K562 (cell line): ENCODE results near the gene ERN1. TPM values are rescaled to one million over a fixed set of nuclear protein-coding genes. Genes with fewer than 3 reads are reported as not detected.

Experiments
- ATAC-seq: fragments of 200-7000 bp; cut with Tn5 transposase; 3 replicates; pipeline ENCODE4 v1.9.1; 2020; ENCODE audit warnings: moderate library complexity
- BruUV-seq: library from RNA; stranded (reverse); fragments of 400-500 nt; replicated peaks from 2 replicates; lab custom pipeline; 2021; lab: Mats Ljungman, UMichigan
- CTCF ChIA-PET: fragments of 300-600 bp; formaldehyde crosslinking; extraction: SDS; loops from one replicate; lab custom pipeline; 2021; ENCODE audit warnings: low intra/inter-chr PET ratio; lab: Yijun Ruan, JAX
- POLR2A ChIA-PET: fragments of 300-600, 350-650 bp; sonication (Branson Sonifier 250); formaldehyde crosslinking; extraction: SDS; loops from one replicate; lab custom pipeline; 2021; ENCODE audit warnings: antibody characterized with exemption, inconsistent platforms; lab: Yijun Ruan, JAX
- DNase-seq, 4 experiments: peaks; one replicate each; pipeline versions ENCODE4 v3.0.0 to v3.0.0-alpha.2; 2011 to 2018; ENCODE audit warnings: low spot score in 3 of 4, mixed read lengths in 3 of 4; ENCODE audit errors: extremely low read depth in 1 of 4
- FAIRE-seq: peaks from 2 replicates; lab custom pipeline; 2011; peaks lifted over from hg19 to GRCh38; lab: Jason Lieb, UNC
- H2AFZ ChIP-seq: 2 replicates; pipeline ENCODE4 v1.6.0; 2011; ENCODE audit warnings: low read depth, low read length, control low read depth, inconsistent platforms
- H3K27ac ChIP-seq: fragments of 200-600 bp; 3 replicates; pipeline ENCODE4 v1.8.0; 2011; ENCODE audit warnings: low read depth, mild to moderate bottlenecking, control low read depth, inconsistent platforms, low read length, moderate library complexity, mixed read lengths; ENCODE audit errors: extremely low read depth
- H3K27me3 ChIP-seq, 2 experiments: fragments of 300-600 bp in 1 of 2; 2 replicates in 1 of 2; 3 replicates in 1 of 2; pipeline versions ENCODE4 v1.6.0 to v1.8.0; 2011; ENCODE audit warnings: inconsistent platforms in 2 of 2, low read length in 2 of 2, mild to moderate bottlenecking in 1 of 2, mixed read lengths in 1 of 2, moderate library complexity in 1 of 2; ENCODE audit not compliant: control insufficient read depth in 2 of 2, insufficient read depth in 2 of 2
- H3K36me3 ChIP-seq: fragments of 300-600 bp; 3 replicates; pipeline ENCODE4 v1.8.0; 2011; ENCODE audit warnings: mild to moderate bottlenecking, low read length, inconsistent platforms; ENCODE audit not compliant: control insufficient read depth, insufficient read depth
- H3K4me1 ChIP-seq, 2 experiments: fragments of 200-600 bp in 1 of 2; replicated peaks in 1 of 2; 2 replicates in 1 of 2; 3 replicates in 1 of 2; pipeline versions ENCODE4 v1.5.1 to v1.8.0; 2011; ENCODE audit warnings: inconsistent platforms in 2 of 2, low read length in 2 of 2, mild to moderate bottlenecking in 1 of 2, mixed read lengths in 1 of 2, moderate library complexity in 1 of 2; ENCODE audit not compliant: control insufficient read depth in 2 of 2, insufficient read depth in 2 of 2
- H3K4me2 ChIP-seq: 2 replicates; pipeline ENCODE4 v1.6.1; 2011; ENCODE audit warnings: low read length, control low read depth, inconsistent platforms, mixed read lengths; ENCODE audit not compliant: insufficient read depth
- H3K4me3 ChIP-seq: fragments of 200-600 bp; sonication (generic), shearing (Covaris generic); 2 replicates; pipeline ENCODE4 v1.5.1; 2016; ENCODE audit warnings: control low read depth, inconsistent platforms
- H3K79me2 ChIP-seq: fragments of 200-600 bp; 3 replicates; pipeline ENCODE4 v1.8.0; 2011; ENCODE audit warnings: low read length, inconsistent platforms; ENCODE audit not compliant: control insufficient read depth, insufficient read depth
- H3K9ac ChIP-seq, 2 experiments: 2 replicates each; pipeline versions ENCODE4 v1.6.0 to v1.6.1; 2011; ENCODE audit warnings: low read depth in 2 of 2, low read length in 2 of 2, control low read depth in 1 of 2, inconsistent platforms in 1 of 2, mild to moderate bottlenecking in 1 of 2, mixed read lengths in 1 of 2; ENCODE audit not compliant: insufficient read depth in 1 of 2
- H3K9me1 ChIP-seq: one replicate; pipeline ENCODE4 v1.6.0; 2011; ENCODE audit warnings: inconsistent platforms, mild to moderate bottlenecking, low read length, moderate library complexity; ENCODE audit not compliant: control insufficient read depth, insufficient read depth
- H3K9me3 ChIP-seq: replicated peaks from 2 replicates; pipeline ENCODE4 v1.5.1; 2011; ENCODE audit warnings: low read depth, low read length, inconsistent platforms; ENCODE audit not compliant: control insufficient read depth, insufficient read depth
- H4K20me1 ChIP-seq: replicated peaks from 2 replicates; pipeline ENCODE4 v1.6.1; 2011; ENCODE audit warnings: low read length, inconsistent platforms, mixed read lengths; ENCODE audit not compliant: control insufficient read depth, insufficient read depth
- EGR1 ChIP-seq: fragments of 450-650 bp; conservative IDR thresholded peaks from 2 replicates; pipeline ENCODE4 v1.6.1; 2017; ENCODE audit warnings: mild to moderate bottlenecking
- ERF ChIP-seq: fragments of 450-650 bp; formaldehyde crosslinking; IDR thresholded peaks from 2 replicates; pipeline ENCODE4 v1.4.0; 2020; ENCODE audit warnings: mild to moderate bottlenecking, mixed read lengths
- HDAC8 ChIP-seq: fragments of 450-650 bp; IDR thresholded peaks from 2 replicates; pipeline ENCODE4 v1.6.1; 2016; ENCODE audit warnings: mild to moderate bottlenecking, missing genetic modification characterization, moderate library complexity, missing compliant biosample characterization
- ZNF253 ChIP-seq: fragments of 250-450 bp; sonication (Bioruptor Pico); conservative IDR thresholded peaks from 2 replicates; pipeline ENCODE4 v1.6.1; 2021; ENCODE audit warnings: mild to moderate bottlenecking
- ZNF584 ChIP-seq: fragments of 200-800 bp; sonication (Bioruptor generic); IDR thresholded peaks from 2 replicates; pipeline ENCODE4 v1.6.1; 2016; ENCODE audit warnings: low read depth, mild to moderate bottlenecking, missing genetic modification characterization, missing compliant biosample characterization
- WGBS: fragments of 100-300 bp; shearing (Covaris generic); methylation state at CpG from one replicate; pipeline ENCODE4 v1.1.6; 2016; ENCODE audit warnings: low coverage, mixed read lengths; ENCODE audit not compliant: insufficient coverage; ENCODE audit errors: missing lambda C conversion rate; 5-methylcytosine and 5-hydroxymethylcytosine counted together
- in situ Hi-C: fragments of 300-500 bp; cut with MboI; formaldehyde crosslinking; loops from 4 replicates; pipeline ENCODE4 v1.15.0; 2018; ENCODE audit warnings: inconsistent platforms, mixed read lengths
- intact Hi-C: fragments of 100-400 bp; cut with micrococcal nuclease; formaldehyde crosslinking; loops from 2 replicates; pipeline ENCODE4 v1.14.2; 2022
- polyA plus RNA-seq, 8 experiments: library from polyadenylated mRNA; depleted of rRNA in 4 of 8; stranded (reverse) in 5 of 8; unstranded in 3 of 8; fragments of >200 nt; fragmentation: Nextera tagmentation in 2 of 8; fragmentation: Illumina TruSeq in 1 of 8; extraction: Ambion mirVana in 2 of 8; extraction: Trizol in 1 of 8; gene quantifications; 2 replicates each; pipeline versions ENCODE4 v1.2.1 to v1.2.3, GENCODE V29; 2011 to 2014; ENCODE audit warnings: inconsistent platforms in 1 of 8, missing spikeins in 1 of 8
- total RNA-seq, 7 experiments: library from RNA; depleted of rRNA in 6 of 7; stranded (reverse); fragments of >200 nt in 6 of 7; fragmentation: Illumina TruSeq in 2 of 7; extraction: Trizol in 2 of 7; gene quantifications; 2 replicates each; pipeline versions ENCODE4 v1.2.1 to v1.2.3, GENCODE V29; 2011 to 2021; ENCODE audit warnings: low replicate concordance in 1 of 7
- TF ChIP-seq, protein P1 (sequence below): fragments of 250-450 bp; sonication (Bioruptor Pico); IDR thresholded peaks from 2 replicates; pipeline ENCODE4 v1.5.0; 2021
- TF ChIP-seq, protein P2 (sequence below): sonication (generic); formaldehyde crosslinking; IDR thresholded peaks from 2 replicates; pipeline ENCODE4 v1.8.1; 2023; ENCODE audit warnings: mild to moderate bottlenecking, missing genetic modification reagents
- TF ChIP-seq, protein P3 (sequence below), 2 experiments: fragments of 450-650 bp; formaldehyde crosslinking in 1 of 2; IDR thresholded peaks; 2 replicates each; pipeline versions ENCODE4 v1.4.0 to v1.6.1; 2014 to 2020; ENCODE audit warnings: mild to moderate bottlenecking in 2 of 2, borderline replicate concordance in 1 of 2, low read depth in 1 of 2

Gene ERN1
- total and polyA plus RNA-seq, 9 of the 15 experiments (the other 6 are each of a cell fraction or from before 2014, with no cell fraction given): 2.1 to 22.5 (median 7.3) TPM

DNA sequence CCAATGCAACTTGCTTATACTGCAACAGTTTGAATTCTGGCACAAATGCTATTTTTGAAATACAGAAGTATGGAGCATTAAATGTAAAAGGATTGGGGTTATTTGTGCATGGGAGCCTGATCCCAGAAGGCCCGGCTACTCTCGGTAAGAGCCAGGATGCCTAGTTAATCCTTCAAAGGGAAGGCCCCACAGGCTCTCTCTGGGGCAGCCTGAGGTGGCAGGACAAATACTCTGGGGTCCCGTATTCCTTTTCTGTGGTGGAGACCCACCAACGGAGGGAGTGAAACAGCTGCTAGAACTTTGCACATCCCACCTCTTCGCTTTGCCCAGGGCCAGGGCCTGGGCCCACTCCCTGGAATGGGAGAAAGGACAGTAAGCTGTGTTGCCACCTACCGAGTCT is 30.4 kb downstream of the ERN1 start (continued):
- TF ChIP-seq HDAC8 (tag): no peak

DNA sequence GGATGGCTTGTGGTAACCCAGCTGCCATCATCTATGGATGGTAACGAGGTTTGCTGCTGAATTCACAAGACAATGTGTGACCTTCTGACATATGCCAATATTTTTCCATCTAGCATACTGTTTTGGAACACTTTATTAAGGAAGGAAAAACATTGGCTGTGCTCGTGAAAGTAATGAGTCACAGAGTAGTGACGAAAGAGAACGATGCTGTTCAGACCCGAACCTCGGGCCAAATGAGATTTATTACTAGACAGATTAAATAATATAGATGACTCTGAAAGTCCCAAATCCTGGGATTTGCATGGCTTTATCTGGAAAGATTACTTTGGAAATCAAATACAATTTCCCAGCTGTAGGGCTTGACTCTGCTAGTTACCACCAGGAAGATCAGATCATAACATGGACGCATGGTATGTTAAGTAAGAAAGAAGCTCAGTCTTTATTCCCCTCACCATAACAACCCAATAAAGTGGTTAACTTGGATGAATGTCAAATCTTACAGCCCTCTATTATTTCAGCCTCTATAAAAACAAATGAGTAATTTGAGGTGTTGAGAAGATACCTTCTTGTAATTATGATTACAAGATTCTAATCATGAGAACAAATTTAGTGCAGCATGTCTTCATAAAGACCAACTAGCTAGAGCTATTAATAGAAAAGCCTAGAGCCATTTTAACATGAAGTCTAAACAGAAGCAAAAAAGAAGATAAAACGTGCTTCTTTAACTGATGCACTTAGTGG is 32.6 kb downstream of the ERN1 start:
- intact Hi-C loops (no loop called here), in situ Hi-C loops (no loop called here)
- DNase-seq (no peak), ATAC-seq (no peak), FAIRE-seq (no peak)
- no peaks in the 10 kb centered on the region for H3K9me3 ChIP-seq
- no peak overlapping the region for H3K27ac ChIP-seq
- peaks cover 13% of the 10 kb centered on the region for H3K36me3 ChIP-seq
- TF ChIP-seq, protein P1, sequence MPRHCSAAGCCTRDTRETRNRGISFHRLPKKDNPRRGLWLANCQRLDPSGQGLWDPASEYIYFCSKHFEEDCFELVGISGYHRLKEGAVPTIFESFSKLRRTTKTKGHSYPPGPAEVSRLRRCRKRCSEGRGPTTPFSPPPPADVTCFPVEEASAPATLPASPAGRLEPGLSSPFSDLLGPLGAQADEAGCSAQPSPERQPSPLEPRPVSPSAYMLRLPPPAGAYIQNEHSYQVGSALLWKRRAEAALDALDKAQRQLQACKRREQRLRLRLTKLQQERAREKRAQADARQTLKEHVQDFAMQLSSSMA (CRISPR knock-in tag): no peak
- no peak for TF ChIP-seq ZNF584
- TF ChIP-seq ZNF253 (CRISPR knock-in tag): no peak
- no peak for TF ChIP-seq ERF (CRISPR knock-in tag)
- TF ChIP-seq, protein P2, sequence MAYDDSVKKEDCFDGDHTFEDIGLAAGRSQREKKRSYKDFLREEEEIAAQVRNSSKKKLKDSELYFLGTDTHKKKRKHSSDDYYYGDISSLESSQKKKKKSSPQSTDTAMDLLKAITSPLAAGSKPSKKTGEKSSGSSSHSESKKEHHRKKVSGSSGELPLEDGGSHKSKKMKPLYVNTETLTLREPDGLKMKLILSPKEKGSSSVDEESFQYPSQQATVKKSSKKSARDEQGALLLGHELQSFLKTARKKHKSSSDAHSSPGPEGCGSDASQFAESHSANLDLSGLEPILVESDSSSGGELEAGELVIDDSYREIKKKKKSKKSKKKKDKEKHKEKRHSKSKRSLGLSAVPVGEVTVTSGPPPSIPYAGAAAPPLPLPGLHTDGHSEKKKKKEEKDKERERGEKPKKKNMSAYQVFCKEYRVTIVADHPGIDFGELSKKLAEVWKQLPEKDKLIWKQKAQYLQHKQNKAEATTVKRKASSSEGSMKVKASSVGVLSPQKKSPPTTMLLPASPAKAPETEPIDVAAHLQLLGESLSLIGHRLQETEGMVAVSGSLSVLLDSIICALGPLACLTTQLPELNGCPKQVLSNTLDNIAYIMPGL (CRISPR knock-in tag): no peak
- TF ChIP-seq, protein P3, sequence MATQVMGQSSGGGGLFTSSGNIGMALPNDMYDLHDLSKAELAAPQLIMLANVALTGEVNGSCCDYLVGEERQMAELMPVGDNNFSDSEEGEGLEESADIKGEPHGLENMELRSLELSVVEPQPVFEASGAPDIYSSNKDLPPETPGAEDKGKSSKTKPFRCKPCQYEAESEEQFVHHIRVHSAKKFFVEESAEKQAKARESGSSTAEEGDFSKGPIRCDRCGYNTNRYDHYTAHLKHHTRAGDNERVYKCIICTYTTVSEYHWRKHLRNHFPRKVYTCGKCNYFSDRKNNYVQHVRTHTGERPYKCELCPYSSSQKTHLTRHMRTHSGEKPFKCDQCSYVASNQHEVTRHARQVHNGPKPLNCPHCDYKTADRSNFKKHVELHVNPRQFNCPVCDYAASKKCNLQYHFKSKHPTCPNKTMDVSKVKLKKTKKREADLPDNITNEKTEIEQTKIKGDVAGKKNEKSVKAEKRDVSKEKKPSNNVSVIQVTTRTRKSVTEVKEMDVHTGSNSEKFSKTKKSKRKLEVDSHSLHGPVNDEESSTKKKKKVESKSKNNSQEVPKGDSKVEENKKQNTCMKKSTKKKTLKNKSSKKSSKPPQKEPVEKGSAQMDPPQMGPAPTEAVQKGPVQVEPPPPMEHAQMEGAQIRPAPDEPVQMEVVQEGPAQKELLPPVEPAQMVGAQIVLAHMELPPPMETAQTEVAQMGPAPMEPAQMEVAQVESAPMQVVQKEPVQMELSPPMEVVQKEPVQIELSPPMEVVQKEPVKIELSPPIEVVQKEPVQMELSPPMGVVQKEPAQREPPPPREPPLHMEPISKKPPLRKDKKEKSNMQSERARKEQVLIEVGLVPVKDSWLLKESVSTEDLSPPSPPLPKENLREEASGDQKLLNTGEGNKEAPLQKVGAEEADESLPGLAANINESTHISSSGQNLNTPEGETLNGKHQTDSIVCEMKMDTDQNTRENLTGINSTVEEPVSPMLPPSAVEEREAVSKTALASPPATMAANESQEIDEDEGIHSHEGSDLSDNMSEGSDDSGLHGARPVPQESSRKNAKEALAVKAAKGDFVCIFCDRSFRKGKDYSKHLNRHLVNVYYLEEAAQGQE (IDR thresholded peaks at IDR 0.05; ENCODE audit: borderline replicate concordance): no peak
- TF ChIP-seq, protein P3 (CRISPR knock-in tag; IDR thresholded peaks at IDR 0.05; ENCODE audit: low read depth): no peak
- TF ChIP-seq EGR1: no peak
- no TSS peak for BruUV-seq
- no peak overlapping the region for H3K9ac ChIP-seq
- no peak overlapping the region for H2AFZ ChIP-seq
- WGBS: 66% methylated on average over 8 of the region's 8 CpGs
- no peaks in the 10 kb centered on the region for H3K9me1 ChIP-seq
- H3K4me2 ChIP-seq: no peak overlapping the region
- no peaks in the 10 kb centered on the region for H3K79me2 ChIP-seq
- no peaks in the 10 kb centered on the region for H4K20me1 ChIP-seq
- no peaks in the 10 kb centered on the region for H3K4me1 ChIP-seq
- H3K4me3 ChIP-seq: no peak overlapping the region
- CTCF ChIA-PET: no interaction called here
- H3K27me3 ChIP-seq: no peaks in the 10 kb centered on the region
- POLR2A ChIA-PET: interaction anchor here (0.6 to 1.8 kb wide), 4 partner anchors 10 to 24 kb away, joined by 3 to 7 read pairs (median 4); no protein-coding TSS in a partner anchor
